Bronchial epithelial cell (primary cell): ENCODE measurements around the gene FARS2. TPM values are rescaled to one million over a fixed set of nuclear protein-coding genes. Genes with fewer than 3 reads are reported as not detected.
A peak's percentile ranks its signal among the peaks of the same experiment; 100 is the strongest.

Experiments
- DNase-seq: peaks from one replicate; pipeline ENCODE4 v3.0.0-alpha.2; 2010; ENCODE audit warnings: low read depth
- FAIRE-seq: peaks from 2 replicates; lab custom pipeline; 2011; peaks lifted over from hg19 to GRCh38; lab: Jason Lieb, UNC
- H3K27me3 ChIP-seq: 2 replicates; pipeline ENCODE4 v1.5.1; 2011; ENCODE audit warnings: low read length; ENCODE audit not compliant: control insufficient read depth, insufficient read depth
- H3K36me3 ChIP-seq: 2 replicates; pipeline ENCODE4 v1.5.1; 2011; ENCODE audit warnings: low read length; ENCODE audit not compliant: control insufficient read depth, insufficient read depth
- H3K4me3 ChIP-seq: 2 replicates; pipeline ENCODE4 v1.5.1; 2011; ENCODE audit warnings: mild to moderate bottlenecking, low read depth, low read length, control low read depth
- total RNA-seq: library from RNA; depleted of rRNA; stranded (reverse); fragments of >200 nt; gene quantifications from 2 replicates; pipeline ENCODE4 v1.2.1, GENCODE V29; 2014
- TF ChIP-seq, protein P1 (sequence below): IDR thresholded peaks from 2 replicates; pipeline ENCODE4 v1.5.1; 2011; ENCODE audit warnings: mild to moderate bottlenecking, moderate library complexity, low read length, control low read depth, inconsistent platforms; ENCODE audit not compliant: insufficient read depth, severe bottlenecking

FARS2 gene
- total RNA-seq, 1 donor from 2014 or later: 27.4 TPM

DNA sequence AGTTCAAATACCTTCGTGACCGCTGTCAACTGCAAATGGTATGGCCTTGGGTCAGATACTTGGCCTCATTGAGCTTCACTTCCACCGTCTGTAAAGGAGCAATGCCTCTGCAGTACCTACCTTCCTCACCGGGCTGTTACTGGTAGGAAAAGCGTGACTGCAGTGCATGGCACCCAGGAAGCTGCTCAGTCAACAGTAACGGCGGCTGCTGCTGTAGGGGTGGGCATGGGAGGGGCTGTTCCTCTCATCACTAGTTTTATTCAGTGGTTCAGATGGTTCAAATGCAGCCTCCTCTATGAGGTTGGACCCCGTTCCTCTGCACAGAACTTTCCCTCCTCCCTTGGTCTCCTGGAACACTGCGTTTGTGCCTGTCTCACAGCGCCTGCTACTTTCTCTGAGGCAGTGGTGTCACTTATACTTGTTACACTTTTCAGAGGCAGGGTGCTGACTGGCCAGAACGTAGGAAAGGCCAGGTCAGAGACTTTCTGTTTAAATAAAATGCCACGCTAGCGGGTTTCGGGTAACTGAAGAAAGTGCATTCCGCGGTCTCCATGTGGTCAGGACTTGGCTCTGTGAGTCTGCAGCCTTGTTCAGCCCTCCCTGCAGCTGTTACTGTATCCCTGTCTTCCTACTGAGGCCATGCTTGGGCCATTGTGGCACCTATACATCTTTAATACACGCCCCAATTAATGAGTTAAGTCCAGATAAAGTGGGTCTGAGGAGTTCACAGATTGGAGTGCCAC is 465.8 kb downstream of the FARS2 start:
- TF ChIP-seq, protein P1, sequence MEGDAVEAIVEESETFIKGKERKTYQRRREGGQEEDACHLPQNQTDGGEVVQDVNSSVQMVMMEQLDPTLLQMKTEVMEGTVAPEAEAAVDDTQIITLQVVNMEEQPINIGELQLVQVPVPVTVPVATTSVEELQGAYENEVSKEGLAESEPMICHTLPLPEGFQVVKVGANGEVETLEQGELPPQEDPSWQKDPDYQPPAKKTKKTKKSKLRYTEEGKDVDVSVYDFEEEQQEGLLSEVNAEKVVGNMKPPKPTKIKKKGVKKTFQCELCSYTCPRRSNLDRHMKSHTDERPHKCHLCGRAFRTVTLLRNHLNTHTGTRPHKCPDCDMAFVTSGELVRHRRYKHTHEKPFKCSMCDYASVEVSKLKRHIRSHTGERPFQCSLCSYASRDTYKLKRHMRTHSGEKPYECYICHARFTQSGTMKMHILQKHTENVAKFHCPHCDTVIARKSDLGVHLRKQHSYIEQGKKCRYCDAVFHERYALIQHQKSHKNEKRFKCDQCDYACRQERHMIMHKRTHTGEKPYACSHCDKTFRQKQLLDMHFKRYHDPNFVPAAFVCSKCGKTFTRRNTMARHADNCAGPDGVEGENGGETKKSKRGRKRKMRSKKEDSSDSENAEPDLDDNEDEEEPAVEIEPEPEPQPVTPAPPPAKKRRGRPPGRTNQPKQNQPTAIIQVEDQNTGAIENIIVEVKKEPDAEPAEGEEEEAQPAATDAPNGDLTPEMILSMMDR: no peak
- Histone ChIP-seq H3K27me3 (no peaks in the 10 kb centered on the region), H3K4me3 (no peak overlapping the region), H3K36me3 (no peaks in the 10 kb centered on the region)
- DNase-seq (no peak), FAIRE-seq (no peak)

DNA sequence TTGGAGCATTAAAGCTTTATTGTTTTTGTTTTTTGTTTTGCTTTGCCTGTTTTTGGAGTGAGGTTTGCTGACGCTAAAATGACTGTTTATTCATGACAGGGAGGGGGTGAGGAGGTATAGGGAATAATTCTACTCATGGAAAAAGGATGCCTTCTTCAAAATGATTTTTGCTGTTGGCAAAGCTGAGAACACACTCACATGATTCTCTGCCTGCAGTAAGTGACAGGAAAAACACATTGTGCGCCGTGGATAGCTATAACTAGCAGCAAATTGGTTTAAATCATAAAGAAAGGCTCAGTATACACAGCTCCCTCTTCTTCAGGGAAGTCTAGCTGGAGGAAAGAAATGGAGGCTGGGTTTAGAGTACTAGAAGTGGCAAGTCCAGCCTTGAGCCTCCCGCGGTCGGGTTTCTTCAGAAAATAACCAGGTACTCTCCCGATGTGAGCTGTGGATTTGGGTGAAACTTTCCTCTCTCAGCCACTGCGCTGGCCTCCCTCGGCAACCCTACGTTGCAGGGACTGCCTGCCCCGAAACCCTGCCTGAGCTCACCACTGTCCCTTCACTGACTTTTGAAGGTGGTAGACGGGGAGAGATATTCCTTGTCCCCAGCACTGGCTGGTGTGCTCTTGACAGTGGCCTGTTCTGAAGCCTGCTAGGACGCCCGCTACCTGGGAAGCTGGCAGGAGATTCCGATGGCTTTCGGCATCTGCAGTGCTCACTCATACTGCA is 467.2 kb downstream of the FARS2 start:
- no peak for FAIRE-seq
- Histone ChIP-seq H3K27me3 (no peaks in the 10 kb centered on the region), H3K4me3 (no peak overlapping the region), H3K36me3 (no peaks in the 10 kb centered on the region)
- TF ChIP-seq, protein P1: no peak
- no peak for DNase-seq

DNA sequence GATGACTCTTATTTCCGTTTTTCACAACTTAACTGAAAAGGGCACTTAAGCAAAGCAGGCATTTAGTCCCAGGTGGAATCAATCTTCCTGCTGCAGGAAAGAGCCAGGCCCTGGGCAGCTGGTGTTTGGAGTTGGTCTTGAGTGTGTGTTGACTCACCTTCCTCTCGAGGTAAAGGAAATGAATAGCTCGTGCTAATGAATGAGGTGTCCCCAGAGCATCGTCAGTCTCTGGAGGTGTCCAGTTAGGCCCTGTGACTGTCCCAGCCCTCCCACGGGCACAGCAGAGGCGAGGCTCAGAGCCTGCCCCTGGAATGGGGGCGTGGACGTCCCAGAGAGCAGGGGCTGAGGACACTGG is 467.7 kb downstream of the FARS2 start:
- FAIRE-seq: no peak

DNA sequence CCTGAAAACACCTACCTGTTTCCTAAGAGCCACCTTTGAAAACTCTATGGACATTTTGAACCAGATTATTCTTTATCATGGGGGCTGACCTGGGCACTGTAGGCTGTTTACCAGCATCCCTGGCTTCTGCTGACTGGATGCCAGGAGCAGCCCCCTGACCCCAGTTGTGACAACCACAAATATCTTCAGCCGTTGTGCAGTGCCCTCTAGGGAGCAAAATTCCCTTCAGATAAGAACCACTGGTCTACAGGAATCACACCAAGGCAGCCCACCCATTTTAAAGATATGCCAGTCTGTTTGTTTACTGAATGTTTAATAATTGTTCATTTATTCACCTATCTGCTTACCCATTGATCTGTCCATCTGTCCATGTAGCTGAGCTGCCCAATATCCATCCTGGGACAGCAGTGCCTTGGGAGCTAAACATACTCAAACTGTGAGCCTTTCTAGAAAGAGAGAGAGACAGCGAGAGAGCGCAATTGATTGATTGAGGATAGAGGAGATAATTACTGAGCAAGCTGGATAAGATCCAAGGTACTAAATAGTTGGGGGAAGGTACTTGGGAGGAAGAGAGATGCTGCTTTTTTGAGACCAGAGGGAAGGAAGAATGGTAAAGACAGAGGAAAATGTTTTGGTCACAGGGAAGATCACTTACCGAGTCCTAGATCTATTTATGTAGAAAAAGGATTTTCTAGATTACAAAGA is 468.7 kb downstream of the FARS2 start:
- Histone ChIP-seq H3K4me3 (no peak overlapping the region), H3K27me3 (no peaks in the 10 kb centered on the region), H3K36me3 (no peaks in the 10 kb centered on the region)
- TF ChIP-seq, protein P1: no peak
- no peak for FAIRE-seq
- no peak for DNase-seq

More for the DNA sequence above, 467.7 kb downstream of the FARS2 start:
- H3K36me3 ChIP-seq: no peaks in the 10 kb centered on the region
- H3K27me3 ChIP-seq: no peaks in the 10 kb centered on the region
- DNase-seq: peak; percentile 94
- H3K4me3 ChIP-seq: no peak overlapping the region
- TF ChIP-seq, protein P1: no peak

DNA sequence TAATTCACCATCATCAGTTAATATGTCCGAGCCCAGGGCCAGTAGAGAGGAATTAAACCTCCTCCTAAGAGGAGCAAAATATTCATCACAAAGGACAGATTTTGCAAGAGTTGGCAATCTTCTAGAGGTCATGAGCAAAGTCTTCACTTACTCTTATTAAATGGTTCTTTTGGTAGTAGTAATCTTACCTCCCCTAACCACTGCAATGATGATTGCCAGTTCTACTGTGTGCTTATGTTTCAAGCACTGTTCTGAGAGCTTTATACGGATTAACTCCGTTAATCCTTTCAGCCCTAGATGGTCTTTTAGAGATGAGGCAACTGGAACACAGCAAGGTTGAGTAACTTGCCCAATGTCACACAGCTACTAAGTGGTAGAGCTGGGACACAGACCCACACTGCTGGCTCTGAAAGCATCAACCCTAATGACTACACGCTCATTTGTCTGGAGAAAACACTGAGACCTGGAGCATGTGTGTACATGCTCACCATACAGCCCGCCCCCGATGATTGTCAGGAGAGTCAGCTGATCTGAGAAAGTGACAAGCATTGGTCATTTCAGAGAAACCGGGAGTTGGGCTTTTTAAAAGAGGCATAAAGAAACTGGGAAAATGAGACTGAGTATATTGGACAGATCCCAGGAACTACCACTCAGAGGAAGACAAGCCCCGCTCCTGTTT is 469.4 kb downstream of the FARS2 start:
- DNase-seq: peak; percentile 30
- Histone ChIP-seq H3K36me3 (no peaks in the 10 kb centered on the region), H3K27me3 (no peaks in the 10 kb centered on the region), H3K4me3 (no peak overlapping the region)
- TF ChIP-seq, protein P1: no peak
- no peak for FAIRE-seq
